Breast epithelium (tissue), 4 donors: Measurements from ENCODE around the gene ECE1. TPM values are rescaled to one million over a fixed set of nuclear protein-coding genes. Genes with fewer than 3 reads are reported as not detected.

Experiments used
- DNase-seq, 2 donors: peaks; one replicate each; pipeline ENCODE4 v3.0.0-alpha.2; 2019; ENCODE audit warnings: low spot score in 2 of 2
- H3K27ac ChIP-seq, 2 donors: fragments of 200-600 bp; sonication (generic) in 1 of 2; one replicate each; pipeline ENCODE4 v1.5.1; 2016 to 2019; ENCODE audit warnings: mild to moderate bottlenecking in 1 of 2
- H3K27me3 ChIP-seq, 2 donors: fragments of 200-600 bp; sonication (generic) in 1 of 2; one replicate each; pipeline versions ENCODE4 v1.5.1 to v1.6.0; 2017 to 2019; ENCODE audit warnings: control low read depth in 1 of 2, mild to moderate bottlenecking in 1 of 2
- H3K36me3 ChIP-seq: fragments of 200-600 bp; one replicate; pipeline ENCODE4 v1.5.1; 2019
- H3K4me1 ChIP-seq, 2 donors: fragments of 200-600 bp; sonication (generic); one replicate each; pipeline ENCODE4 v1.5.1; 2016 to 2019; ENCODE audit warnings: control low read depth in 1 of 2
- H3K4me3 ChIP-seq, 3 donors: fragments of 200-600 bp; sonication (generic); 1 replicate in 2 of 3; 2 replicates in 1 of 3; pipeline ENCODE4 v1.5.1; 2016 to 2019; ENCODE audit warnings: mild to moderate bottlenecking in 3 of 3, moderate library complexity in 2 of 3
- H3K9me3 ChIP-seq, 2 donors: fragments of 200-600 bp; sonication (generic) in 1 of 2; one replicate each; pipeline ENCODE4 v1.5.1; 2016 to 2019; ENCODE audit warnings: control low read depth in 1 of 2
- POLR2A ChIP-seq: fragments of 450-650 bp; IDR thresholded peaks from one replicate; pipeline ENCODE4 v1.6.1; 2016; ENCODE audit warnings: antibody characterized with exemption, mild to moderate bottlenecking, moderate library complexity
- POLR2AphosphoS5 ChIP-seq, 3 donors: sonication (generic); formaldehyde crosslinking; IDR thresholded peaks; one replicate each; pipeline ENCODE4 v1.6.1; 2017; ENCODE audit warnings: antibody characterized with exemption in 3 of 3
- intact Hi-C: fragments of 100-400 bp; cut with DNase I; formaldehyde crosslinking; loops from one replicate; pipeline ENCODE4 v1.15.1; 2023; ENCODE audit warnings: low total_unique reads
- total RNA-seq, 3 donors: library from RNA; depleted of rRNA; stranded (reverse); fragments of >200 nt; gene quantifications; one replicate each; pipeline ENCODE4 v1.1.0, GENCODE V29; 2016
- TF ChIP-seq, protein P1 (sequence below), 3 donors: fragments of 450-650 bp; IDR thresholded peaks; one replicate each; pipeline ENCODE4 v1.5.1; 2016 to 2017; ENCODE audit warnings: antibody characterized with exemption in 3 of 3, mild to moderate bottlenecking in 3 of 3, moderate library complexity in 3 of 3

Gene ECE1
- total RNA-seq, 3 donors from 2014 or later = 62.6 to 121 (median 112) TPM

DNA sequence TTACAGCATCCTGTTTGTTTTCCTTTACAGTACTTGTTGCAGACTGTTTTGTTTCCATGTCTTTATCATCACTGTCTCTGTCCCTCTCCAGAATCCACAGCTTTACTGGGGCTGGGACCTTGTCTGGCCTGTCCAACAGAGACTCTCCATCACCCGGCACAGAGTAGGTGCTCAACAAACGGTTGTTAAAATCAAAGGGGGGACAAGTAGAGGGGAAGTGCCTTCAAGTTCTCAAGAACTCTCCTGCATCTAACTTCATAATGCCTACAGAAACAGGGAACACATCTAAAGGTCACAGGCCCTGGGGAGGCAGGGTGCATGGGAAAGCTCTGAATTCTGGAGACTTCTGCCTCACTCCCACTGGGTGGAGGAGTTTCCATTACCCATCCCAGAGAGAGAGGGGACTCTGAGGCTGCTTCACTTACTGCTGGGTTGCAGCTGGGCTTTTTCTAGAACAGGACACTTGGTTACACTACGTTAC is 2.3 kb upstream of the ECE1 start:
- intact Hi-C loops = no loop called here
- H3K4me3 ChIP-seq = no peak overlapping the region
- no peak for DNase-seq
- no peaks in the 10 kb centered on the region for H3K36me3 ChIP-seq
- H3K9me3 ChIP-seq = no peaks in the 10 kb centered on the region
- H3K27me3 ChIP-seq = no peaks in the 10 kb centered on the region
- TF ChIP-seq POLR2A = no peak
- no peak for TF ChIP-seq POLR2AphosphoS5 (IDR thresholded peaks at IDR 0.05)
- TF ChIP-seq, protein P1, sequence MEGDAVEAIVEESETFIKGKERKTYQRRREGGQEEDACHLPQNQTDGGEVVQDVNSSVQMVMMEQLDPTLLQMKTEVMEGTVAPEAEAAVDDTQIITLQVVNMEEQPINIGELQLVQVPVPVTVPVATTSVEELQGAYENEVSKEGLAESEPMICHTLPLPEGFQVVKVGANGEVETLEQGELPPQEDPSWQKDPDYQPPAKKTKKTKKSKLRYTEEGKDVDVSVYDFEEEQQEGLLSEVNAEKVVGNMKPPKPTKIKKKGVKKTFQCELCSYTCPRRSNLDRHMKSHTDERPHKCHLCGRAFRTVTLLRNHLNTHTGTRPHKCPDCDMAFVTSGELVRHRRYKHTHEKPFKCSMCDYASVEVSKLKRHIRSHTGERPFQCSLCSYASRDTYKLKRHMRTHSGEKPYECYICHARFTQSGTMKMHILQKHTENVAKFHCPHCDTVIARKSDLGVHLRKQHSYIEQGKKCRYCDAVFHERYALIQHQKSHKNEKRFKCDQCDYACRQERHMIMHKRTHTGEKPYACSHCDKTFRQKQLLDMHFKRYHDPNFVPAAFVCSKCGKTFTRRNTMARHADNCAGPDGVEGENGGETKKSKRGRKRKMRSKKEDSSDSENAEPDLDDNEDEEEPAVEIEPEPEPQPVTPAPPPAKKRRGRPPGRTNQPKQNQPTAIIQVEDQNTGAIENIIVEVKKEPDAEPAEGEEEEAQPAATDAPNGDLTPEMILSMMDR (IDR thresholded peaks at IDR 0.05) = no peak
- peaks cover 3 to 24% of the 10 kb centered on the region in 2 donors for H3K4me1 ChIP-seq
- H3K27ac ChIP-seq = peak overlapping the region; percentile 72 to 80

DNA sequence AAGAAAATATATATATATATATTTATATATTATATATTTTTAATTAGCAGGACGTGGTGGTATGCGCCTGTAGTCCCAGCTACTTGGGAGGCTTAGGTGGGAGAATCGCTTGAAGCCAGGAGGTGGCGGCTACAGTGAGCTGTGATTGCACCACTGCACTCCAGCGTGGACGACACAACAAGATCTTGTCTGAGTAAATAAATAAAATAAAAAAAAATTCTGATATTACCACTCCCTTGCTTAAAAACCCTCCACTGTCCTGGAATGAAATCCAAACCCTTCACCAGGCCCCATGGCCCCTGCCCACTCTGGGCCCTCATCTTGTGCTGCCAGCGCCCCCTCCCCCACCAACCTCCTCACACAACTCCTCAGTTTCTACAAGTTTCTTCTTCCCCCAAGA is 1.7 kb upstream of the ECE1 start:
- intact Hi-C loops = no loop called here
- peak overlapping the region in 1 of 2 donors; percentile 72 for H3K27ac ChIP-seq
- H3K4me1 ChIP-seq = peaks cover 3 to 24% of the 10 kb centered on the region in 2 donors
- TF ChIP-seq POLR2AphosphoS5 (IDR thresholded peaks at IDR 0.05) = no peak
- H3K27me3 ChIP-seq = no peaks in the 10 kb centered on the region
- H3K4me3 ChIP-seq = no peak overlapping the region
- no peak for DNase-seq
- no peaks in the 10 kb centered on the region for H3K9me3 ChIP-seq
- H3K36me3 ChIP-seq = no peaks in the 10 kb centered on the region

DNA sequence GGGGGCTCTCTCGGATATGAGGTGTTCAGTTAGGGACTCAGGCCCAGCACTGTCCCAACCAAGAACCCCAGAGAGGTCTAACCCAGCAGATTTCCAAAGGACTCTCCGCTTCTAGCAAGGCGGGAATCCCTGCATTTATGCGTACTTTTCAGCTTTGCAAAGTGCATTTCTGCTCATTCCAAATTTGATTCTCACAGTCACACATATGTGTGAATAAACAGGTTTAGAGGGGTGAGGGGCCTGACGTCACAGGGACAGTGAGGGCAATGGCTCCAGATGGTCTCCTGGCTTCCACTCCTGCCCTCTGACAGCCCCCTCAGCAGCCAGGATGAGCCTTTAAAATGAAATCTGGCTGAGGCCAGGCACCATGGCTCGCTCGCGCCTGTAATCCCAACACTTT is 921 bp upstream of the ECE1 start:
- intact Hi-C loops = no loop called here
- H3K27ac ChIP-seq = peak overlapping the region; percentile 83 to 88
- no peaks in the 10 kb centered on the region for H3K27me3 ChIP-seq
- H3K36me3 ChIP-seq = no peaks in the 10 kb centered on the region
- TF ChIP-seq, protein P1 (IDR thresholded peaks at IDR 0.05) = no peak
- no peak for TF ChIP-seq POLR2AphosphoS5 (IDR thresholded peaks at IDR 0.05)
- TF ChIP-seq POLR2A = no peak
- H3K9me3 ChIP-seq = no peaks in the 10 kb centered on the region
- H3K4me3 ChIP-seq = peak overlapping the region in 1 of 3 donors; percentile 81
- DNase-seq = no peak
- peaks cover 3 to 24% of the 10 kb centered on the region in 2 donors for H3K4me1 ChIP-seq

DNA sequence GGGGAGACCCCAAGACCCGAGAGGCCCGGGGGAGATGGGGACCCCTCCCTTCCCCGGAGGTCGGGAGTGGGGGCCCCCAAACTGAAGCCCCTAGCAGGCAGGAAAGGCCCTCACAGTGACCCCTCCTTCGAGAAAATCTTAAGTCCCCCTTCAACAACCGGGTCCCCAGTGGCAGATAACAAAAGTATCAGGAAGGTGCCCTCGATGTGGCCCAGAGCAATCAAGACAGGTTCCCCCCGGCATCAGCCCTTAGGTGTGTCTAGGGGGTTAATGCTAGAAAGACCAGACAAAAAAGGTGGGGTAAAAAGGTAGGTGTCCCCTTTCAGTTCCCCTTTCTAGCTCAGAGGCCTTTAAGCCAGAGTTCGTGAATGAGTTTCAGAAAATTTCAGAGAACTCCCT is 282 bp upstream of the ECE1 start:
- intact Hi-C loops = no loop called here
- TF ChIP-seq POLR2AphosphoS5 (IDR thresholded peaks at IDR 0.05) = no peak
- TF ChIP-seq, protein P1 (IDR thresholded peaks at IDR 0.05) = no peak
- no peak for TF ChIP-seq POLR2A
- peaks cover 3 to 24% of the 10 kb centered on the region in 2 donors for H3K4me1 ChIP-seq

DNA sequence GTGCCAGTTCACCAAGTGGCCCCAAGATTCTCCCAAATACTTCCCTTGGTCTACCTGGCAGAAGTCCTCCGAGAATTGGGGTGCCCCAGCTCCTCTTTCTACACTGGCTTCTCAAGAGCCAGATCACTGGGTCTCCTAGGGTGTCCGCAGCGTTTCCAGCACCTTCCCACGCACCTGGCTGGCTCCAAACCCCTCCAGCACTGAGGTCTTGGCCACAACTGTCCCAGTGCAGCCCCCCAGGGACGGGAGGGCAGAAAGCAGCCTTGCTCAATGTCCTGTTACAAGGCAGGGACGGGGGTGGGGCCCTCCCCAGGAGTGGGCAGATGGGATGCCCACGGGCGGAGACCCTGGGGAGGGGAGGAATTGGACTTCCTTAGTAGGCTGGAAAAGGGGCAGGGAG is 1.1 kb downstream of the ECE1 start:
- DNase-seq = no peak
- Histone ChIP-seq H3K4me1 (peaks cover 3 to 22% of the 10 kb centered on the region in 2 donors), H3K36me3 (no peaks in the 10 kb centered on the region), H3K4me3 (peak overlapping the region; percentile 58 to 81 (median 77)), H3K27ac (peak overlapping the region; percentile 83 to 88), H3K27me3 (no peaks in the 10 kb centered on the region), H3K9me3 (no peaks in the 10 kb centered on the region)
- intact Hi-C loops = no loop called here
- TF ChIP-seq, protein P1 (IDR thresholded peaks at IDR 0.05) = no peak
- TF ChIP-seq POLR2A (no peak), POLR2AphosphoS5 (IDR thresholded peaks at IDR 0.05) (no peak)

More for the DNA sequence above, 282 bp upstream of the ECE1 start:
- no peaks in the 10 kb centered on the region for H3K9me3 ChIP-seq
- no peaks in the 10 kb centered on the region for H3K27me3 ChIP-seq
- no peak for DNase-seq
- peak overlapping the region; percentile 83 to 88 for H3K27ac ChIP-seq
- H3K4me3 ChIP-seq = peak overlapping the region; percentile 58 to 81 (median 77)
- H3K36me3 ChIP-seq = no peaks in the 10 kb centered on the region
